Measurements from ENCODE around the gene TMPRSS9.
A peak's percentile ranks its signal among the peaks of the same experiment; 100 is the strongest.
"Not testable (repeated sequence)": the region's sequence is repeated elsewhere in the genome, so short reads cannot be mapped to it uniquely, and the experiment has no call there.

Gene TMPRSS9

GRCh38 chr19:2342656-2343288 lies 17.3 kb upstream of the TMPRSS9 start:
- DNase-seq, result no peak

- no peak for DNase-seq
Measured at GRCh38 chr19:2343289-2343982, 16.6 kb upstream of the TMPRSS9 start.

- DNase-seq, result no peak
Measured at GRCh38 chr19:2344381-2344870, 15.6 kb upstream of the TMPRSS9 start.

GRCh38 chr19:2345076-2345475 lies 15.0 kb upstream of the TMPRSS9 start:
- DNase-seq, result no peak

GRCh38 chr19:2345794-2346663 lies 14.0 kb upstream of the TMPRSS9 start:
- no peak for DNase-seq

GRCh38 chr19:2349818-2350217 lies 10.2 kb upstream of the TMPRSS9 start:
- not testable (repeated sequence) for DNase-seq

GRCh38 chr19:2350656-2351055 lies 9.4 kb upstream of the TMPRSS9 start:
- DNase-seq, result no peak

- no peak for DNase-seq
Measured at GRCh38 chr19:2351591-2351990, 8.5 kb upstream of the TMPRSS9 start.

- DNase-seq, result no peak
Measured at GRCh38 chr19:2352121-2352520, 7.9 kb upstream of the TMPRSS9 start.

- no peak for DNase-seq
Measured at GRCh38 chr19:2353159-2353886, 6.7 kb upstream of the TMPRSS9 start.

GRCh38 chr19:2353887-2354592 lies 6.0 kb upstream of the TMPRSS9 start:
- DNase-seq, result no peak

- DNase-seq, result no peak
Measured at GRCh38 chr19:2354670-2355069, 5.4 kb upstream of the TMPRSS9 start.

GRCh38 chr19:2355168-2356035 lies 4.7 kb upstream of the TMPRSS9 start:
- peak; percentile 83 for DNase-seq

- DNase-seq, result no peak
Measured at GRCh38 chr19:2356036-2356646, 3.9 kb upstream of the TMPRSS9 start.

- no peak for DNase-seq
Measured at GRCh38 chr19:2357279-2358206, 2.5 kb upstream of the TMPRSS9 start.

- no peak for DNase-seq
Measured at GRCh38 chr19:2358548-2359173, 1.4 kb upstream of the TMPRSS9 start.

GRCh38 chr19:2360833-2361232 lies 768 bp downstream of the TMPRSS9 start:
- no peak for DNase-seq

GRCh38 chr19:2361246-2362045 lies 1.4 kb downstream of the TMPRSS9 start:
- DNase-seq, result no peak
